IMR-90 (cell line): ENCODE data around the gene DNMT3B. TPM values are rescaled to one million over a fixed set of nuclear protein-coding genes. Genes with fewer than 3 reads are reported as not detected.

Source experiments
- ATAC-seq: fragments of 200-7000 bp; cut with Tn5 transposase; 2 replicates; pipeline ENCODE4 v1.9.1; 2020; ENCODE audit warnings: low read depth, mild to moderate bottlenecking, moderate library complexity
- BruUV-seq: library from RNA; stranded (reverse); fragments of 400-500 nt; replicated peaks from 2 replicates; lab custom pipeline; 2021; lab: Mats Ljungman, UMichigan
- CTCF ChIA-PET: fragments of 300-600 bp; formaldehyde crosslinking; extraction: SDS; loops from one replicate; lab custom pipeline; 2021; ENCODE audit warnings: antibody characterized with exemption; lab: Yijun Ruan, JAX
- POLR2A ChIA-PET: fragments of 300-600 bp; sonication (Branson Sonifier 250); formaldehyde crosslinking; loops from one replicate; lab custom pipeline; 2022; ENCODE audit warnings: antibody characterized with exemption; ENCODE audit not compliant: unreplicated experiment; lab: Charles Lee
- DNase-seq: peaks from one replicate; pipeline ENCODE4 v3.0.0; 2013
- H2AFZ ChIP-seq: replicated peaks from 2 replicates; pipeline ENCODE3; 2013; ENCODE audit warnings: low read length, mild to moderate bottlenecking; ENCODE audit not compliant: poor library complexity
- H2AK5ac ChIP-seq: 2 replicates; pipeline ENCODE4 v1.6.1; 2013; ENCODE audit warnings: low read depth, low read length, inconsistent platforms
- H2AK9ac ChIP-seq: replicated peaks from 2 replicates; pipeline ENCODE3; 2013; ENCODE audit warnings: mild to moderate bottlenecking, low read depth, low read length, moderate library complexity; ENCODE audit not compliant: poor library complexity
- H2BK120ac ChIP-seq: 2 replicates; pipeline ENCODE4 v1.6.1; 2013; ENCODE audit warnings: low read depth, low read length, inconsistent platforms
- H2BK15ac ChIP-seq: 3 replicates; pipeline ENCODE4 v1.6.1; 2013; ENCODE audit warnings: low read depth, low read length, inconsistent platforms
- H2BK20ac ChIP-seq: 2 replicates; pipeline ENCODE4 v1.6.1; 2013; ENCODE audit warnings: low read depth, mild to moderate bottlenecking, inconsistent platforms, low read length, moderate library complexity
- H2BK5ac ChIP-seq: 2 replicates; pipeline ENCODE4 v1.6.1; 2013; ENCODE audit warnings: mild to moderate bottlenecking, low read depth, low read length, inconsistent platforms; ENCODE audit not compliant: poor library complexity, severe bottlenecking
- H3K14ac ChIP-seq: replicated peaks from 2 replicates; pipeline ENCODE4 v1.6.1; 2013; ENCODE audit warnings: low read depth, low read length, inconsistent platforms
- H3K18ac ChIP-seq: 2 replicates; pipeline ENCODE4 v1.6.1; 2013; ENCODE audit warnings: low read depth, low read length, control low read depth
- H3K23ac ChIP-seq: 2 replicates; pipeline ENCODE4 v1.6.1; 2013; ENCODE audit warnings: low read depth, low read length, inconsistent platforms
- H3K27ac ChIP-seq: 2 replicates; pipeline ENCODE4 v1.5.1; 2013; ENCODE audit warnings: mild to moderate bottlenecking, control low read depth, low read length; ENCODE audit not compliant: insufficient read depth
- H3K27me3 ChIP-seq: 2 replicates; pipeline ENCODE4 v1.6.1; 2013; ENCODE audit warnings: low read length; ENCODE audit not compliant: control insufficient read depth, insufficient read depth
- H3K36me3 ChIP-seq: 2 replicates; pipeline ENCODE4 v1.6.1; 2013; ENCODE audit warnings: low read length, mixed read lengths; ENCODE audit not compliant: control insufficient read depth, insufficient read depth
- H3K4ac ChIP-seq: 2 replicates; pipeline ENCODE4 v1.6.1; 2013; ENCODE audit warnings: low read depth, low read length, inconsistent platforms
- H3K4me1 ChIP-seq: 2 replicates; pipeline ENCODE4 v1.6.1; 2013; ENCODE audit warnings: low read length, mixed read lengths; ENCODE audit not compliant: control insufficient read depth, insufficient read depth
- H3K4me2 ChIP-seq: 2 replicates; pipeline ENCODE4 v1.6.1; 2013; ENCODE audit warnings: low read depth, mild to moderate bottlenecking, control low read depth, low read length, moderate library complexity
- H3K4me3 ChIP-seq: 2 replicates; pipeline ENCODE4 v1.5.1; 2013; ENCODE audit warnings: low read depth, mild to moderate bottlenecking, control low read depth, low read length, moderate library complexity; ENCODE audit not compliant: insufficient read depth
- H3K56ac ChIP-seq: 2 replicates; pipeline ENCODE4 v1.6.1; 2013; ENCODE audit warnings: low read length, inconsistent platforms; ENCODE audit not compliant: insufficient read depth; ENCODE audit errors: extremely low read depth
- H3K79me1 ChIP-seq, 2 experiments: 2 replicates each; pipeline ENCODE4 v1.6.1; 2013; ENCODE audit warnings: low read length in 2 of 2, inconsistent platforms in 1 of 2, low read depth in 1 of 2
- H3K9ac ChIP-seq: 2 replicates; pipeline ENCODE4 v1.6.1; 2013; ENCODE audit warnings: low read depth, low read length, control low read depth
- H3K9me1 ChIP-seq: 2 replicates; pipeline ENCODE4 v1.6.1; 2013; ENCODE audit warnings: low read length, inconsistent platforms; ENCODE audit not compliant: insufficient read depth
- H3K9me3 ChIP-seq: 2 replicates; pipeline ENCODE4 v1.6.1; 2013; ENCODE audit warnings: low read length; ENCODE audit not compliant: control insufficient read depth, insufficient read depth
- H4K20me1 ChIP-seq: 2 replicates; pipeline ENCODE4 v1.6.1; 2013; ENCODE audit warnings: low read length, inconsistent platforms; ENCODE audit not compliant: insufficient read depth
- H4K5ac ChIP-seq: 2 replicates; pipeline ENCODE4 v1.6.1; 2013; ENCODE audit warnings: mild to moderate bottlenecking, low read depth, low read length, control low read depth
- H4K8ac ChIP-seq, 2 experiments: 2 replicates each; pipeline ENCODE4 v1.6.1; 2013; ENCODE audit warnings: low read depth in 2 of 2, low read length in 2 of 2, control low read depth in 1 of 2, inconsistent platforms in 1 of 2
- H4K91ac ChIP-seq: 2 replicates; pipeline ENCODE4 v1.6.1; 2013; ENCODE audit warnings: low read depth, low read length, inconsistent platforms; ENCODE audit not compliant: insufficient read depth
- BHLHE40 ChIP-seq: fragments of 150-350 bp; IDR thresholded peaks from 2 replicates; pipeline ENCODE4 v1.6.1; 2016; ENCODE audit warnings: mild to moderate bottlenecking, low read depth, low read length
- CEBPB ChIP-seq: IDR thresholded peaks from 2 replicates; pipeline ENCODE4 v1.6.1; 2012; ENCODE audit warnings: low read depth, low read length, improper control_type of control experiment
- CHD1 ChIP-seq: IDR thresholded peaks from 2 replicates; pipeline ENCODE4 v1.6.1; 2012; ENCODE audit warnings: low read depth, low read length, improper control_type of control experiment
- FOS ChIP-seq: fragments of 150-350 bp; IDR thresholded peaks from 2 replicates; pipeline ENCODE4 v1.6.1; 2016; ENCODE audit warnings: low read depth, low read length
- MAFK ChIP-seq: IDR thresholded peaks from 2 replicates; pipeline ENCODE4 v1.6.1; 2012; ENCODE audit warnings: low read depth, low read length, improper control_type of control experiment
- MAZ ChIP-seq: IDR thresholded peaks from 2 replicates; pipeline ENCODE4 v1.6.1; 2012; ENCODE audit warnings: low read depth, mild to moderate bottlenecking, low read length, improper control_type of control experiment, moderate library complexity, borderline replicate concordance
- MXI1 ChIP-seq: IDR thresholded peaks from 2 replicates; pipeline ENCODE4 v1.6.1; 2012; ENCODE audit warnings: low read depth, mild to moderate bottlenecking, low read length, moderate library complexity, borderline replicate concordance
- NFE2L2 ChIP-seq: fragments of 150-350 bp; IDR thresholded peaks from 2 replicates; pipeline ENCODE4 v1.6.1; 2016; ENCODE audit warnings: low read depth, mild to moderate bottlenecking, low read length
- POLR2A ChIP-seq: IDR thresholded peaks from 2 replicates; pipeline ENCODE4 v1.6.1; 2012; ENCODE audit warnings: mild to moderate bottlenecking, low read depth, low read length
- RAD21 ChIP-seq: IDR thresholded peaks from 2 replicates; pipeline ENCODE4 v1.6.1; 2012; ENCODE audit warnings: low read length, improper control_type of control experiment
- RCOR1 ChIP-seq: IDR thresholded peaks from 2 replicates; pipeline ENCODE4 v1.6.1; 2012; ENCODE audit warnings: mild to moderate bottlenecking, low read length, improper control_type of control experiment; ENCODE audit not compliant: insufficient replicate concordance
- RFX5 ChIP-seq: IDR thresholded peaks from 2 replicates; pipeline ENCODE4 v1.8.0; 2012; ENCODE audit warnings: low read depth, mild to moderate bottlenecking, low read length, moderate library complexity
- SMC3 ChIP-seq: fragments of 150-350 bp; IDR thresholded peaks from 2 replicates; pipeline ENCODE4 v1.6.1; 2016; ENCODE audit warnings: low read depth, mild to moderate bottlenecking, antibody characterized with exemption, low read length, moderate library complexity
- WGBS, 2 experiments: methylation state at CpG; one replicate each; pipeline versions ENCODE4 v1.1.5 to v1.1.7; 2013; ENCODE audit warnings: missing lambda C conversion rate in 2 of 2; ENCODE audit not compliant: insufficient read length in 1 of 2; ENCODE audit errors: extremely low coverage in 2 of 2; 5-methylcytosine and 5-hydroxymethylcytosine counted together
- dilution Hi-C: fragments of 300-500 bp; cut with HindIII; formaldehyde crosslinking; loops from one replicate; pipeline ENCODE4 v1.14.3; 2018; ENCODE audit warnings: low sequenced_read_pairs; ENCODE audit not compliant: unreplicated experiment
- in situ Hi-C: fragments of 300-500 bp; cut with MboI; formaldehyde crosslinking; loops from 3 replicates; pipeline ENCODE4 v1.14.3; 2019; ENCODE audit warnings: low sequenced_read_pairs, inconsistent platforms, mixed read lengths
- intact Hi-C: fragments of 100-400 bp; cut with micrococcal nuclease; formaldehyde crosslinking; loops from 2 replicates; pipeline ENCODE4 v1.10.0; 2022
- polyA plus RNA-seq, 3 experiments: library from polyadenylated mRNA; depleted of rRNA; stranded (reverse); fragments of >200 nt; gene quantifications; 2 replicates each; pipeline ENCODE4 v1.2.3, GENCODE V29; 2012; ENCODE audit warnings: low replicate concordance in 1 of 3
- total RNA-seq: library from RNA; depleted of rRNA; stranded (reverse); fragments of >200 nt; gene quantifications from 2 replicates; pipeline ENCODE4 v1.2.3, GENCODE V29; 2012
- TF ChIP-seq, protein P1 (sequence below): conservative IDR thresholded peaks from 2 replicates; pipeline ENCODE4 v1.5.1; 2012; ENCODE audit warnings: mild to moderate bottlenecking, low read depth, low read length, improper control_type of control experiment
- TF ChIP-seq, protein P2 (sequence below): fragments of 150-350 bp; IDR thresholded peaks from 2 replicates; pipeline ENCODE4 v1.6.1; 2016; ENCODE audit warnings: low read depth, mild to moderate bottlenecking, low read length, moderate library complexity, borderline replicate concordance
- TF ChIP-seq, protein P3 (sequence below): fragments of 150-350 bp; IDR thresholded peaks from 2 replicates; pipeline ENCODE4 v1.6.1; 2017; ENCODE audit warnings: mild to moderate bottlenecking, antibody characterized with exemption, low read length, low read depth

DNMT3B gene
- total and polyA plus RNA-seq, 2 of the 4 experiments (the other 2 are of a cell fraction), result 1.3 to 1.9 TPM

DNA sequence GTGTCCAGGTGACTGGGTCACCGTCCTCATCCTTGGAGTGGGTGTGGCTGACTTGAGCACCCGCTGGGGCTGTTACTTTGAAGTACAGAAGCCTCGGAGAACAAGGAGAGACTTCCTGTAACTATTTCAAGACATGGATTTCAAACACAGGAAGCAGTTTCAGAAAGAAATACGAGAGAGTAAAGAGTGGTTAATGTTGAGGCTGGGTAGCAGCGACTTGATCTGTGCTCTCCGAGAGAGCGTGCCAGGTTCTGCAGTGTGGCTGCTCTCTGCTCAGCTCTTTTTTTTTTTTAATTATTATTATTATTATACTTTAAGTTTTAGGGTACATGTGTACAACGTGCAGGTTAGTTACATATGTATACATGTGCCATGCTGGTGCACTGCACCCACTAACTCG is 79.0 kb downstream of the DNMT3B start:
- Histone ChIP-seq H2AK5ac (no peak overlapping the region), H3K14ac (no peak overlapping the region), H3K36me3 (peaks cover 48% of the 10 kb centered on the region), H3K4ac (no peak overlapping the region), H3K9me3 (no peaks in the 10 kb centered on the region), H2BK5ac (no peak overlapping the region), H2AK9ac (no peak overlapping the region), H2BK15ac (no peak overlapping the region), H3K23ac (no peak overlapping the region), H3K18ac (no peak overlapping the region), H3K56ac (no peak overlapping the region), H4K8ac (no peak overlapping the region), H3K4me1 (peaks cover 3% of the 10 kb centered on the region; the same call in 1 of the 2 replicates), H4K20me1 (peaks cover 67% of the 10 kb centered on the region), H3K4me3 (no peak overlapping the region), H2AFZ (no peak overlapping the region), H4K5ac (no peak overlapping the region), H2BK20ac (no peak overlapping the region), H2BK120ac (no peak overlapping the region), H3K9me1 (peaks cover 11% of the 10 kb centered on the region; the same call in 1 of the 2 replicates), H4K91ac (no peak overlapping the region), H3K79me1 (peaks cover 46 to 89% of the 10 kb centered on the region in 2 experiments), H3K27ac (no peak overlapping the region), H3K27me3 (no peaks in the 10 kb centered on the region), H3K9ac (no peak overlapping the region), H3K4me2 (no peak overlapping the region)
- DNase-seq (no peak), ATAC-seq (no peak)
- POLR2A ChIA-PET, result no interaction called here
- CTCF ChIA-PET, result no interaction called here
- dilution Hi-C loops, result no loop called here
- in situ Hi-C loops, result no loop called here
- no TSS peak for BruUV-seq
- intact Hi-C loops, result no loop called here
- TF ChIP-seq, protein P1, sequence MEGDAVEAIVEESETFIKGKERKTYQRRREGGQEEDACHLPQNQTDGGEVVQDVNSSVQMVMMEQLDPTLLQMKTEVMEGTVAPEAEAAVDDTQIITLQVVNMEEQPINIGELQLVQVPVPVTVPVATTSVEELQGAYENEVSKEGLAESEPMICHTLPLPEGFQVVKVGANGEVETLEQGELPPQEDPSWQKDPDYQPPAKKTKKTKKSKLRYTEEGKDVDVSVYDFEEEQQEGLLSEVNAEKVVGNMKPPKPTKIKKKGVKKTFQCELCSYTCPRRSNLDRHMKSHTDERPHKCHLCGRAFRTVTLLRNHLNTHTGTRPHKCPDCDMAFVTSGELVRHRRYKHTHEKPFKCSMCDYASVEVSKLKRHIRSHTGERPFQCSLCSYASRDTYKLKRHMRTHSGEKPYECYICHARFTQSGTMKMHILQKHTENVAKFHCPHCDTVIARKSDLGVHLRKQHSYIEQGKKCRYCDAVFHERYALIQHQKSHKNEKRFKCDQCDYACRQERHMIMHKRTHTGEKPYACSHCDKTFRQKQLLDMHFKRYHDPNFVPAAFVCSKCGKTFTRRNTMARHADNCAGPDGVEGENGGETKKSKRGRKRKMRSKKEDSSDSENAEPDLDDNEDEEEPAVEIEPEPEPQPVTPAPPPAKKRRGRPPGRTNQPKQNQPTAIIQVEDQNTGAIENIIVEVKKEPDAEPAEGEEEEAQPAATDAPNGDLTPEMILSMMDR, result no peak
- TF ChIP-seq NFE2L2, result no peak
- TF ChIP-seq MAFK, result no peak
- TF ChIP-seq, protein P2, sequence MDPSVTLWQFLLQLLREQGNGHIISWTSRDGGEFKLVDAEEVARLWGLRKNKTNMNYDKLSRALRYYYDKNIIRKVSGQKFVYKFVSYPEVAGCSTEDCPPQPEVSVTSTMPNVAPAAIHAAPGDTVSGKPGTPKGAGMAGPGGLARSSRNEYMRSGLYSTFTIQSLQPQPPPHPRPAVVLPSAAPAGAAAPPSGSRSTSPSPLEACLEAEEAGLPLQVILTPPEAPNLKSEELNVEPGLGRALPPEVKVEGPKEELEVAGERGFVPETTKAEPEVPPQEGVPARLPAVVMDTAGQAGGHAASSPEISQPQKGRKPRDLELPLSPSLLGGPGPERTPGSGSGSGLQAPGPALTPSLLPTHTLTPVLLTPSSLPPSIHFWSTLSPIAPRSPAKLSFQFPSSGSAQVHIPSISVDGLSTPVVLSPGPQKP, result no peak
- TF ChIP-seq, protein P3, sequence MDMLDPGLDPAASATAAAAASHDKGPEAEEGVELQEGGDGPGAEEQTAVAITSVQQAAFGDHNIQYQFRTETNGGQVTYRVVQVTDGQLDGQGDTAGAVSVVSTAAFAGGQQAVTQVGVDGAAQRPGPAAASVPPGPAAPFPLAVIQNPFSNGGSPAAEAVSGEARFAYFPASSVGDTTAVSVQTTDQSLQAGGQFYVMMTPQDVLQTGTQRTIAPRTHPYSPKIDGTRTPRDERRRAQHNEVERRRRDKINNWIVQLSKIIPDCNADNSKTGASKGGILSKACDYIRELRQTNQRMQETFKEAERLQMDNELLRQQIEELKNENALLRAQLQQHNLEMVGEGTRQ, result no peak
- no peak for TF ChIP-seq SMC3
- TF ChIP-seq POLR2A, result no peak
- no peak for TF ChIP-seq FOS
- TF ChIP-seq CEBPB, result no peak
- TF ChIP-seq MXI1, result no peak
- TF ChIP-seq CHD1, result no peak
- no peak for TF ChIP-seq BHLHE40
- TF ChIP-seq RFX5, result no peak
- no peak for TF ChIP-seq MAZ
- TF ChIP-seq RAD21, result no peak
- no peak for TF ChIP-seq RCOR1
- no CpG with 5 or more reads among the region's 9 CpGs for WGBS, 2 experiments
